Measurements from ENCODE around the gene ATP5PF.
"Not testable (repeated sequence)": the region's sequence is repeated elsewhere in the genome, so short reads cannot be mapped to it uniquely, and the experiment has no call there.

The ATP5PF gene

GRCh38 chr21:25734904-25735645 lies at the start of gene ATP5PF, which contains the start of gene GABPA:
ATP5PF (minus strand) TSS chr21:25734904; CDS start chr21:25729794, 5,110 bp downstream.
GABPA (plus strand) TSS chr21:25734972; CDS start chr21:25741599, 6,627 bp downstream.
- DNase-seq (ENCODE audit: low spot score), result peak; percentile 86

DNA sequence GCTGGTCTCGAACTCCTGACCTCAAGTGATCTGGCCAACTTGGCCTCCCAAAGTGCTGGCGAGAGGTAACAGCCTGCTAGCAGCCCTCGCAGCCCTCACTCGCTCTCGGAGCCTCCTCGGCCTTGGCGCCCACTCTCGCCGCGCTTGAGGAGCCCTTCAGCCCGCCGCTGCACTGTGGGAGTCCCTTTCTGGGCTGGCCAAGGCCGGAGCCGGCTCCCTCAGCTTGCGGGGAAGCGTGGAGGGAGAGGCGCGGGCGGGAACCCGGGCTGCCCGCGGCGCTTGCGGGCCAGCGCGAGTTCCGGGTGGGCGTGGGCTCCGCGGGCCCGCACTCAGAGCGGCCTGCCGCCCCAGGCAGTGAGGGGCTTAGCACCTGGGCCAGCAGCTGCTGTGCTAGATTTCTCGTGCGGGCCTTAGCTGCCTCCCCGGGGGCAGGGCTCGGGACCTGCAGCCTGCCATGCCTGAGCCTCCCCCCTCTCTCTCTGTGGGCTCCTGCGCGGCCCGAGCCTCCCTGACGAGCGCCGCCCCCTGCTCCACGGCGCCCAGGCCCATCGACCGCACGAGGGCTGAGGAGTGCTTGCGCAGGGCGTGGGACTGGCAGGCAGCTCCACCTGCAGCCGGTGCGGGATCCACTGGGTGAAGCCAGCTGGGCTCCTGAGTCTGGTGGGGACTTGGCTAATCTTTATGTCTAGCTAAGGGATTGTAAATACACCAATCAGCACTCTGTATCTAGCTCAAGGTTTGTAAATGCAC lies 43.6 kb upstream of the ATP5PF start:
- not testable (repeated sequence) for DNase-seq (ENCODE audit: low spot score)

GRCh38 chr21:25776440-25776839 lies 41.7 kb upstream of the ATP5PF start:
- DNase-seq (ENCODE audit: low spot score), result no peak

GRCh38 chr21:25772686-25773085 lies 38.0 kb upstream of the ATP5PF start:
- DNase-seq (ENCODE audit: low spot score), result no peak

- no peak for DNase-seq (ENCODE audit: low spot score)
Measured at GRCh38 chr21:25767921-25768320, 33.2 kb upstream of the ATP5PF start.

GRCh38 chr21:25764065-25764464 lies 29.4 kb upstream of the ATP5PF start:
- no peak for DNase-seq (ENCODE audit: low spot score)

DNA sequence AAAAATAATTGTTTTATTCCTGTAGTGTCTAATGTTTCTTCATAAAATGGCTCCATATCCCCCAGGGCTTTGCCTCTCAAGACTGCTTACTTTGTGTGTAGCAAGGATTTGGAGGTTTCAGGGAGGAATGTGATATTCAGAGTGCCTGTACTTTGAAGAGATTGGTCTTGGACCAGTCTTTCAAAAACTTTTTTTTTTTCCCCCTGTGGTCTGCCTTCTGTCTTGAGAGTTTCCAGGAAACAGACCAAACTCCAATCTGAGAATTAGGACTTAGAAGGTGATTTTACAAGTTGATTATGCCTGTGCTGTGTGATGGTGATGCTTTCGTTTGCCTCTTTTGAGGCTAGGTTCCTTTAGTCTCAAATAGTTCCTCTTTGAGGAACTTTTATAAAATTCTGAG lies 26.0 kb upstream of the ATP5PF start:
- no peak for DNase-seq (ENCODE audit: low spot score)

- no peak for DNase-seq (ENCODE audit: low spot score)
Measured at GRCh38 chr21:25760061-25760460, 25.4 kb upstream of the ATP5PF start.

GRCh38 chr21:25759573-25759972 lies 24.9 kb upstream of the ATP5PF start:
- no peak for DNase-seq (ENCODE audit: low spot score)

GRCh38 chr21:25757531-25757930 lies 22.8 kb upstream of the ATP5PF start:
- DNase-seq (ENCODE audit: low spot score), result no peak

- no peak for DNase-seq (ENCODE audit: low spot score)
Measured at GRCh38 chr21:25756190-25756932, 21.7 kb upstream of the ATP5PF start.

GRCh38 chr21:25752416-25752815 lies 17.7 kb upstream of the ATP5PF start:
- DNase-seq (ENCODE audit: low spot score), result no peak

DNA sequence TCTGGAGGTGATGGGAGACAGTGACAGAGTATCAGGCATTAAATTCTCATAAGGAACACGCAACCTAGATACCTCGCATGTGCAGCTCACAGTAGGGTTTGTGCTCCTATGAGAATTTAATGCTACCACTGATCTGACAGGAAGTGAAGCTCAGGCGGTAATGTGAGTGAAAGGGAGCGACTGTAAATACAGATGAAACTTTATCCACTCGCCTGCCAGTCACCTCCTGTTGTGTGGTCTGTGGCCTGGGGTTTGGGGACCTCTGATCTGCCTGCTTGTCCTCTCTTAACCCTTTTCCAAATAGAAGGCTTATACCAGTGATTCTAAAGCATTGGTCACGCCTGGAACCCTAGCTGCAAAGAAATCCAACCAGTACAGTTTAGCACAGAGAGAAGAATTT lies 15.4 kb upstream of the ATP5PF start:
- no peak for DNase-seq (ENCODE audit: low spot score)

GRCh38 chr21:25744854-25745253 lies 10.2 kb upstream of the ATP5PF start:
- DNase-seq (ENCODE audit: low spot score), result no peak

DNA sequence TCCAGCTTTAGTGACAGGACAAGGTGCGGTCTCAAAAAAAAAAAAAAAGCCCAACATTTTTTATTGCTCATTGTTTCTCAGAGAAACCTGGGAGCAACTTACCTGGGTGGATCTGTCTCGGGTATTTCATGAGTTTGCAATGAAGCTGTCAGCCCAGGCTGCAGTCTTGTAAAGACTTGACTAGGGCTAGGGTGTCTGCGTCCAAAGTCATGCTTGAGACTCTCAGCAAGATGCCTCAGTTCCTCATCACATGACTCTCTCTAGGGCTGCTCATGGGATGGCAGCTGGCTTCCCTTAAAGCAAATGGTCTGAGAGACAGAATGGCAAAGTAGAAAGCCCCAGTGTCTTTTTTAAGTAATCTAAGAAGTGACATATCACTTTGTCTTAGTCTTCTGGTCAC lies 8.2 kb upstream of the ATP5PF start:
- DNase-seq (ENCODE audit: low spot score), result no peak

DNA sequence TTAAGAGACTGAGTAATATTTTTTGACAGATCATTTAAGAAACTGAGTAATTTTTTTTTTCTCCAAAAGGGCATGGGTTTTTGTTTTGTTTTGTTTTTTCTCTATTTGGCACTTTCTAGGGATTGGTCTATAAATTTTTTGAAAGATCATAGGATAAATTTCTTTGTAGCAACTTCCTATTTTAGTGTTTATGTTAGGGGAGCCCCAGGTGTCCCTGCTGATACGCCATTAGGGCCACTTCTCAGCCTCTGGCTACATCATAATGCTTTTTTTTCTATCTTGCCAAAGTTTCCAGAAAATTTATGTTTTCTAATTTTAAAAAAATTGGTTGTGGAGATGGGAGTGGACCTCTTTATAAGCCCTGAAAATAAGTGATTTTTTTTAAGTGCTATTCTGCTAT lies 2.7 kb upstream of the ATP5PF start:
- DNase-seq (ENCODE audit: low spot score), result no peak

DNA sequence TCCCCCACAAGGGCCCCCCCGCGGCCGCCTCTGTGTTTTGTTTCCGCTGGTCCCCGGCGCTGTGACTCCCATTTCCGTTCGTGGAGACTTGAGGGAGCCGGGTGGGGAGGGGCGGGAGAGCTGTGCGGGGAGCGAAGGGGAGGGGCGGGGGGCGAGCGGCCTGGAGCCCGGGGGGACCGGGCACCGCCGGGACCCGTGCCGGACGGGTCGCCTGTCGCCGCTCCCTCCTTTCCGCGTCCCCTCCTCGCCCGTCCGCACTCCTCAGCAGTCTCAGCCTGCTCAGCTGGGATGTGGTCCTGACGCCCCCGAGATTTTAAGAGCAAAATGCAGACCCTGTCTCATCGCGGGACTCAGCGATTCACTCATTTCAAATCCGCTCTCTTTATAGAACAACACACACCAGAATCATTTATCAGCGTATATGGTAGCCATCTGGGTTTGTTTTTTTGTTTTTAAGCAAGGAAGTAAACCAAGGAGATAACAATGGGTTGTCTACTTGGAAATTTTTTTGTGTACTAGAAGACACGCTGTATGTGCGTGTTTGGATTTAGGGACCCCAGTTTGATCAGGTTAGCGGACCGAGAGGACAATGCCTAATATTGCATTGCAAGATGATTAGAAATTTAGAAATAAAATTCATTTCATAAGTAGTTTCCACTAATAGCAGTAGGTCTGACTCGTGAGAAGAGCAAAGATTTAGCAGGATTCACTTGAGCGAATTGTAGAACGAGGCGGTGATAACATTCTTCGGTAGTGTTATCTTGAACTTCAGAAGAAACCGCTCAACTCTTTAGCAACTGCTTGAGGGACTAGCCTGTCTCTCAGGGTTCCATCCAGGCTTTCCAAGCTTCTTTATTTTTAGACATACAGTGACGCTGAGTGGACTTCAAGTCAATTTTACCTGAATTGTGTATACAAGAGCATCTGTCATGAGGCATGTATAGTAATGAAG lies 1.2 kb upstream of the ATP5PF start:
- peak; percentile 69 for DNase-seq (ENCODE audit: low spot score)

DNA sequence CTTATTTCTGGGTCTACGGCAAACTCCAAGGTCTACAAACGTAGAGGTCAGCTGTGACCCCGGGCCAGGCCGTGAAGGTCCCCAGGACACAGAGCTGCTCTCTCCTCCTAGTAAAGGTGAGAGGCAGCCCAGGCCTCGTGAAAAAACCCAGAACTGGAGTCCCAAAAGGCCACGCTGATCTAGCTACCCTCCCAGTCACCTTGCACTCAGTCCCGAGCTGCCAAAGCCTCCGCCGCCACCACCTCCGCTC lies 125 bp downstream of the ATP5PF start:
- DNase-seq (ENCODE audit: low spot score), result no peak

DNA sequence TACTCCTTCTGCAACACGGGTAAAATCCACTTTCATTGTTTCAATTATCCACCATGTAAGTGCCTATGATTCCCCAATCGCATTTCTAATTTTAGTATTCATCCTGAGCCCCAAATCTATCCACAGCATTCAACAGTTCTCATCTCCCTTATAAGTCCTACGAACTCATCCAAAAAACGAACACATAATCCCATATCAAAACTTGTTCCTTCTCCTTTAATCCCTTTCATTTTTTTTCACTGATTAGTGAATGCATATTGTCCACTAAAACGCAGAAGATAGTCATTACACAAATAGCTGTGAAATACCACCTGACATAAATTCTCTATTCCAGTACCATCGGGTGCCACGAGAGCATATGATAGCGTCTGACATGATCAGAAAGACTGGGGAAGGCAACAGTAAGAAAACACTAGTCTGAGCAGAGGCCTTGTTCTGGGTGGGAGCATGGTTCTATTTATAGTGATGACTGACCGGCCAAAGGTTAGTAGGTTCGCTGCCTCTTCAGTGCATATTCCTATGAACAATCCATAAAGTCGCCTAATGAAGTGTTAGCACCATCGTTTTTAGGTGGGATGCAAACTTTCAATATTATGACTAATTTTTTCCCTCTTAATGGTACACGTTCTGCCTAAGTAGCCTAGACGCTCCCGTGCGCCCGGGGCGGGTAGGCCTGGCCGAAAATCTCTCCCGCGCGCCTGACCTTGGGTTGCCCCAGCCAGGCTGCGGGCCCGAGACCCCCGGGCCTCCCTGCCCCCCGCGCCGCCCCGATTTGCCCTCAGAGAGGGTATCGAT lies 648 bp downstream of the ATP5PF start:
- DNase-seq (ENCODE audit: low spot score), result peak; percentile 19

DNA sequence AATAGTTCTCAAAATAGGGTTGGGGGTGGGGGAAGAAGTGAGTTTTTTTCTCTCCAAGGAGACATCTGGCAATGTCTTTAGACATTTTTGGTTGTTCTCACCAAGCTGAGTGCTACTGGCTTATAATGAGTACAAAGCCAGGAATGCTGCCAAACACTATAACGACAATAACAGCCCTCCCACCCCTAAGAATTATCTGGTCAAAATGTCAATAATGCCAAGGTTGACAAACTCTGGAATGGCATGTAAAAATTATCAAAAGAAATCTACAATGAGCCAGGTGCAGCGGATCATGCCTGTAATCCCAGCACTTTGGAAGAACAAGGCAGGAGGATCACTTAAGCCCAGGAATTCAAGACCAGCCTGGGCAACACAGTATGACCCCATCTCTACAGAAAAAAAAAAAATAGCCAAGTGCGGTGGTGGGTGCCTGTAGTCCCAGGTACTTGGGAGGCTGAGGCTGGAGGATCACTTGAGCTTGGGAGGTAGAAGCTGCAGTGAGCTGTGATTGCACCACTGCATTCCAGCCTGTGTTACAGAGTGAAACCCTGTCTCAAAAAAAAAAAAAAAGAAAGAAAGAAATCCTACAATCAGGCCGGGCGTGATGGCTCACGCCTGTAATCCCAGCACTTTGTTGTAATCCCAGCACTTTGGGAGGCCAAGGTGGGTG lies 2.5 kb downstream of the ATP5PF start:
- no peak for DNase-seq (ENCODE audit: low spot score)

- no peak for DNase-seq (ENCODE audit: low spot score)
Measured at GRCh38 chr21:25722631-25723030, 12.1 kb downstream of the ATP5PF start.

All from hepatic stellate cell (primary cell).